HepG2 (cell line): ENCODE results near the gene PAFAH1B2. TPM values are rescaled to one million over a fixed set of nuclear protein-coding genes. Genes with fewer than 3 reads are reported as not detected.

Experiments
- ATAC-seq: fragments of 200-7000 bp; cut with Tn5 transposase; 3 replicates; pipeline ENCODE4 v1.9.1; 2020; ENCODE audit warnings: mild to moderate bottlenecking, moderate library complexity
- BruUV-seq: library from RNA; stranded (reverse); fragments of 400-500 nt; replicated peaks from 2 replicates; lab custom pipeline; 2021; lab: Mats Ljungman, UMichigan
- CTCF ChIA-PET: fragments of 300-600 bp; formaldehyde crosslinking; extraction: SDS; loops from one replicate; lab custom pipeline; 2021; ENCODE audit warnings: low total read pairs, inconsistent platforms, low intra/inter-chr PET ratio; lab: Yijun Ruan, JAX
- POLR2A ChIA-PET: fragments of 350-600 bp; sonication (Branson Sonifier 250); formaldehyde crosslinking; loops from one replicate; lab custom pipeline; 2020; ENCODE audit warnings: antibody characterized with exemption, inconsistent platforms; lab: Yijun Ruan, JAX
- DNase-seq: peaks from one replicate; pipeline ENCODE4 v3.0.0-alpha.2; 2015; ENCODE audit warnings: low spot score
- FAIRE-seq: peaks from 3 replicates; lab custom pipeline; 2011; peaks lifted over from hg19 to GRCh38; lab: Jason Lieb, UNC
- H2AFZ ChIP-seq: one replicate; pipeline ENCODE4 v1.6.1; 2011; ENCODE audit warnings: low read length, inconsistent platforms
- H3K27ac ChIP-seq: fragments of 300-600 bp; 3 replicates; pipeline ENCODE4 v1.8.0; 2011; ENCODE audit warnings: mixed run types, mild to moderate bottlenecking, mixed read lengths, low read length, inconsistent platforms; ENCODE audit not compliant: insufficient read depth; ENCODE audit errors: extremely low read length
- H3K27me3 ChIP-seq, 2 experiments: fragments of 200-600 bp in 1 of 2; 2 replicates in 1 of 2; 3 replicates in 1 of 2; pipeline versions ENCODE4 v1.6.0 to v1.8.0; 2011; ENCODE audit warnings: low read length in 2 of 2, mild to moderate bottlenecking in 2 of 2, moderate library complexity in 2 of 2, inconsistent platforms in 1 of 2; ENCODE audit not compliant: insufficient read depth in 2 of 2, control insufficient read depth in 1 of 2
- H3K36me3 ChIP-seq, 2 experiments: fragments of 200-600 bp in 1 of 2; replicated peaks in 1 of 2; 2 replicates in 1 of 2; 3 replicates in 1 of 2; pipeline versions ENCODE4 v1.5.1 to v1.8.0; 2011; ENCODE audit warnings: low read length in 2 of 2, inconsistent platforms in 1 of 2; ENCODE audit not compliant: insufficient read depth in 2 of 2, control insufficient read depth in 1 of 2
- H3K4me1 ChIP-seq: 2 replicates; pipeline ENCODE4 v1.5.1; 2012; ENCODE audit warnings: low read length, inconsistent platforms; ENCODE audit not compliant: insufficient read depth
- H3K4me2 ChIP-seq: 2 replicates; pipeline ENCODE4 v1.6.0; 2011; ENCODE audit warnings: low read depth, low read length, inconsistent platforms
- H3K4me3 ChIP-seq, 3 experiments: fragments of 200-600 bp in 1 of 3; sonication (generic), shearing (Covaris generic) in 1 of 3; replicated peaks in 1 of 3; 2 replicates each; pipeline ENCODE4 v1.5.1; 2011 to 2016; ENCODE audit warnings: low read length in 3 of 3, inconsistent platforms in 2 of 3, low read depth in 2 of 3, mild to moderate bottlenecking in 2 of 3, control low read depth in 1 of 3, mixed read lengths in 1 of 3; ENCODE audit not compliant: insufficient read depth in 1 of 3
- H3K79me2 ChIP-seq: one replicate; pipeline ENCODE4 v1.6.1; 2011; ENCODE audit warnings: low read length, inconsistent platforms; ENCODE audit not compliant: insufficient read depth
- H3K9ac ChIP-seq: 2 replicates; pipeline ENCODE4 v1.6.0; 2011; ENCODE audit warnings: mild to moderate bottlenecking, low read depth, low read length, inconsistent platforms; ENCODE audit not compliant: insufficient read depth
- H3K9me3 ChIP-seq: 2 replicates; pipeline ENCODE4 v1.5.1; 2012; ENCODE audit warnings: mild to moderate bottlenecking, low read length
- H4K20me1 ChIP-seq: 2 replicates; pipeline ENCODE4 v1.6.0; 2011; ENCODE audit warnings: inconsistent platforms, mild to moderate bottlenecking, low read length, moderate library complexity; ENCODE audit not compliant: insufficient read depth
- ATF1 ChIP-seq: IDR thresholded peaks from 2 replicates; pipeline ENCODE4 v1.6.1; 2016; ENCODE audit warnings: mild to moderate bottlenecking, control low read depth
- ATM ChIP-seq: fragments of 450-650 bp; IDR thresholded peaks from 2 replicates; pipeline ENCODE4 v1.7.1; 2017; ENCODE audit warnings: mild to moderate bottlenecking, borderline replicate concordance
- CENPX ChIP-seq: sonication (generic); formaldehyde crosslinking; IDR thresholded peaks from 2 replicates; pipeline ENCODE4 v1.9.0; 2021; ENCODE audit warnings: mild to moderate bottlenecking, missing genetic modification reagents, moderate library complexity
- ETS1 ChIP-seq: sonication (generic); formaldehyde crosslinking; IDR thresholded peaks from 2 replicates; pipeline ENCODE4 v1.4.0; 2020; ENCODE audit warnings: missing genetic modification reagents
- FLYWCH1 ChIP-seq: sonication (generic); formaldehyde crosslinking; IDR thresholded peaks from 2 replicates; pipeline ENCODE4 v1.8.1; 2023; ENCODE audit warnings: mild to moderate bottlenecking, missing genetic modification reagents
- JARID2 ChIP-seq: sonication (generic); formaldehyde crosslinking; IDR thresholded peaks from 2 replicates; pipeline ENCODE4 v1.8.1; 2023; ENCODE audit warnings: missing genetic modification reagents, inconsistent platforms; ENCODE audit not compliant: insufficient replicate concordance
- KDM1A ChIP-seq: IDR thresholded peaks from 2 replicates; pipeline ENCODE4 v1.6.1; 2016; ENCODE audit warnings: missing compliant biosample characterization
- MYC ChIP-seq: sonication (generic); formaldehyde crosslinking; IDR thresholded peaks from 2 replicates; pipeline ENCODE4 v1.9.0; 2021; ENCODE audit warnings: missing genetic modification reagents, borderline replicate concordance
- SRSF4 ChIP-seq: fragments of 200-400 bp; formaldehyde crosslinking; IDR thresholded peaks from one replicate; pipeline ENCODE4 v1.6.1; 2018; ENCODE audit warnings: mild to moderate bottlenecking, low read depth, low read length, moderate library complexity; ENCODE audit not compliant: poor library complexity, severe bottlenecking
- TAF15 ChIP-seq: fragments of 200-400 bp; formaldehyde crosslinking; IDR thresholded peaks from one replicate; pipeline ENCODE4 v1.6.1; 2018; ENCODE audit warnings: mild to moderate bottlenecking, low read depth, low read length; ENCODE audit not compliant: poor library complexity, severe bottlenecking
- ZNF3 ChIP-seq: IDR thresholded peaks from 2 replicates; pipeline ENCODE4 v1.7.0; 2017; ENCODE audit warnings: inconsistent platforms
- ZNF446 ChIP-seq: sonication (generic); formaldehyde crosslinking; IDR thresholded peaks from 2 replicates; pipeline ENCODE4 v1.5.0; 2020; ENCODE audit warnings: mild to moderate bottlenecking, missing genetic modification reagents
- ZNF557 ChIP-seq: sonication (generic); formaldehyde crosslinking; IDR thresholded peaks from 2 replicates; pipeline ENCODE4 v1.4.0; 2020; ENCODE audit warnings: missing genetic modification reagents
- ZNF7 ChIP-seq: IDR thresholded peaks from 2 replicates; pipeline ENCODE4 v1.6.1; 2016; ENCODE audit warnings: missing biosample characterization, missing genetic modification reagents
- ZNF713 ChIP-seq: sonication (generic); formaldehyde crosslinking; IDR thresholded peaks from 2 replicates; pipeline ENCODE4 v1.4.0; 2020; ENCODE audit warnings: mild to moderate bottlenecking, missing genetic modification reagents
- WGBS: methylation state at CpG from one replicate; pipeline ENCODE4 v1.1.6; 2017; ENCODE audit warnings: low lambda C conversion rate; 5-methylcytosine and 5-hydroxymethylcytosine counted together
- in situ Hi-C: cut with HindIII; loops from 2 replicates; pipeline ENCODE4 v1.10.0; 2017; ENCODE audit warnings: low pct_unique_long_range_greater_than_20kb; ENCODE audit not compliant: extremely low pct_ligation_motif_present
- intact Hi-C: fragments of 100-400 bp; cut with micrococcal nuclease; formaldehyde crosslinking; loops from one replicate; pipeline ENCODE4 v1.10.0; 2022; ENCODE audit not compliant: unreplicated experiment
- polyA plus RNA-seq, 8 experiments: library from polyadenylated mRNA; depleted of rRNA in 3 of 8; stranded (reverse) in 7 of 8; unstranded in 1 of 8; fragments of >200 nt; fragmentation: Illumina TruSeq in 4 of 8; extraction: Trizol in 4 of 8; gene quantifications; 2 replicates each; pipeline versions ENCODE4 v1.2.1 to v1.2.3, GENCODE V29; 2011 to 2016; ENCODE audit warnings: low read depth in 4 of 8, missing spikeins in 1 of 8, mixed read lengths in 1 of 8; ENCODE audit not compliant: insufficient read depth in 1 of 8
- total RNA-seq, 5 experiments: library from RNA; depleted of rRNA; stranded (reverse); fragments of >200 nt; fragmentation: Illumina TruSeq; extraction: Trizol; gene quantifications; 2 replicates each; pipeline ENCODE4 v1.2.3, GENCODE V29; 2016; ENCODE audit warnings: low read depth in 1 of 5
- TF ChIP-seq, protein P1 (sequence below): sonication (generic); formaldehyde crosslinking; IDR thresholded peaks from 2 replicates; pipeline ENCODE4 v1.8.0; 2022; ENCODE audit warnings: missing genetic modification reagents, mild to moderate bottlenecking, borderline replicate concordance
- TF ChIP-seq, protein P2 (sequence below): sonication (generic); formaldehyde crosslinking; IDR thresholded peaks from 2 replicates; pipeline ENCODE4 v1.5.0; 2020; ENCODE audit warnings: missing genetic modification reagents
- TF ChIP-seq, protein P3 (sequence below): sonication (generic); formaldehyde crosslinking; IDR thresholded peaks from 2 replicates; pipeline ENCODE4 v1.5.1; 2020; ENCODE audit warnings: mild to moderate bottlenecking, missing genetic modification reagents, moderate library complexity

PAFAH1B2 gene
- total and polyA plus RNA-seq, 2 of the 13 experiments (the other 11 are each of a cell fraction or from before 2014, with no cell fraction given) = 28.8 to 104 TPM

DNA sequence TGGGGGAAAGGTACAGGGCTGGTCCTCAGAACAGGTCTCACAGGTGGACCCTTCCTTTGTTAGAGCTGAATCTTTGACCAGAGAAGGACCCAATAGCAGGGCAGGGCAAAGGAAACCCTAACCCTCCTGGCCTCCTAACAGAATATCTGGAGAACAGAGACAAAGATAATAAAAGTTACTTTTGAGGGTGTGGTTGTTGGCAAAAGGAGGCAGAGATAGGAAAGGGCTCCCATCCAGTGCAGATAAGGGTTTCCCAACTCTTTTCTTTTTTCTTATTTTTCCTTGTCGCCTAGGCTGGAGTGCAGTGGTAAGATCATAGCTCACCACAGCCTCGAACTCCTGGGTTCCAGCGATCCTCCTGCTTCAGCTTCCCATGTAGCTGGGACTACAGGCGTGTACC lies 75.9 kb downstream of the PAFAH1B2 start (continued):
- TF ChIP-seq, protein P1, sequence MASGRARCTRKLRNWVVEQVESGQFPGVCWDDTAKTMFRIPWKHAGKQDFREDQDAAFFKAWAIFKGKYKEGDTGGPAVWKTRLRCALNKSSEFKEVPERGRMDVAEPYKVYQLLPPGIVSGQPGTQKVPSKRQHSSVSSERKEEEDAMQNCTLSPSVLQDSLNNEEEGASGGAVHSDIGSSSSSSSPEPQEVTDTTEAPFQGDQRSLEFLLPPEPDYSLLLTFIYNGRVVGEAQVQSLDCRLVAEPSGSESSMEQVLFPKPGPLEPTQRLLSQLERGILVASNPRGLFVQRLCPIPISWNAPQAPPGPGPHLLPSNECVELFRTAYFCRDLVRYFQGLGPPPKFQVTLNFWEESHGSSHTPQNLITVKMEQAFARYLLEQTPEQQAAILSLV (CRISPR knock-in tag) = no peak
- TF ChIP-seq ATF1 (CRISPR knock-in tag) = no peak

GRCh38 chr11:117220568-117220967 lies 76.5 kb downstream of the PAFAH1B2 start:
- CTCF ChIA-PET = no interaction called here
- no peaks in the 10 kb centered on the region for H3K9me3 ChIP-seq
- H3K27me3 ChIP-seq = no peaks in the 10 kb centered on the region
- H3K4me1 ChIP-seq = peaks cover 16% of the 10 kb centered on the region
- no peaks in the 10 kb centered on the region for H4K20me1 ChIP-seq
- WGBS = 95% methylated on average over 9 of the region's 9 CpGs
- in situ Hi-C loops = loop anchor here (5.0 kb wide), 1 partner anchor 38 kb away; no protein-coding TSS in a partner anchor
- no peak overlapping the region for H3K4me2 ChIP-seq
- POLR2A ChIA-PET = no interaction called here
- FAIRE-seq = no peak
- H3K4me3 ChIP-seq = no peak overlapping the region
- no peak for ATAC-seq
- intact Hi-C loops = loop anchor here (10.0 kb wide), 1 partner anchor 116 kb away; no protein-coding TSS in a partner anchor
- H3K9ac ChIP-seq = no peak overlapping the region
- no peaks in the 10 kb centered on the region for H3K79me2 ChIP-seq
- H2AFZ ChIP-seq = no peak overlapping the region
- no peak overlapping the region for H3K27ac ChIP-seq
- BruUV-seq = no TSS peak
- H3K36me3 ChIP-seq = peaks cover 0 to 20% of the 10 kb centered on the region in 2 experiments; a peak in 2 of 5 replicates
- no peak for DNase-seq
- TF ChIP-seq ATM (no peak), JARID2 (no peak), TAF15 (no peak), ZNF3 (CRISPR knock-in tag) (no peak), MYC (CRISPR knock-in tag) (no peak), FLYWCH1 (CRISPR knock-in tag) (no peak), CENPX (CRISPR knock-in tag) (no peak), ZNF446 (CRISPR knock-in tag) (no peak), ETS1 (CRISPR knock-in tag) (no peak), SRSF4 (no peak), ZNF713 (no peak), ZNF7 (CRISPR knock-in tag) (no peak), ZNF557 (CRISPR knock-in tag) (no peak), KDM1A (CRISPR knock-in tag) (no peak)
- TF ChIP-seq, protein P2, sequence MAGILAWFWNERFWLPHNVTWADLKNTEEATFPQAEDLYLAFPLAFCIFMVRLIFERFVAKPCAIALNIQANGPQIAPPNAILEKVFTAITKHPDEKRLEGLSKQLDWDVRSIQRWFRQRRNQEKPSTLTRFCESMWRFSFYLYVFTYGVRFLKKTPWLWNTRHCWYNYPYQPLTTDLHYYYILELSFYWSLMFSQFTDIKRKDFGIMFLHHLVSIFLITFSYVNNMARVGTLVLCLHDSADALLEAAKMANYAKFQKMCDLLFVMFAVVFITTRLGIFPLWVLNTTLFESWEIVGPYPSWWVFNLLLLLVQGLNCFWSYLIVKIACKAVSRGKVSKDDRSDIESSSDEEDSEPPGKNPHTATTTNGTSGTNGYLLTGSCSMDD (CRISPR knock-in tag) = no peak
- TF ChIP-seq, protein P3, sequence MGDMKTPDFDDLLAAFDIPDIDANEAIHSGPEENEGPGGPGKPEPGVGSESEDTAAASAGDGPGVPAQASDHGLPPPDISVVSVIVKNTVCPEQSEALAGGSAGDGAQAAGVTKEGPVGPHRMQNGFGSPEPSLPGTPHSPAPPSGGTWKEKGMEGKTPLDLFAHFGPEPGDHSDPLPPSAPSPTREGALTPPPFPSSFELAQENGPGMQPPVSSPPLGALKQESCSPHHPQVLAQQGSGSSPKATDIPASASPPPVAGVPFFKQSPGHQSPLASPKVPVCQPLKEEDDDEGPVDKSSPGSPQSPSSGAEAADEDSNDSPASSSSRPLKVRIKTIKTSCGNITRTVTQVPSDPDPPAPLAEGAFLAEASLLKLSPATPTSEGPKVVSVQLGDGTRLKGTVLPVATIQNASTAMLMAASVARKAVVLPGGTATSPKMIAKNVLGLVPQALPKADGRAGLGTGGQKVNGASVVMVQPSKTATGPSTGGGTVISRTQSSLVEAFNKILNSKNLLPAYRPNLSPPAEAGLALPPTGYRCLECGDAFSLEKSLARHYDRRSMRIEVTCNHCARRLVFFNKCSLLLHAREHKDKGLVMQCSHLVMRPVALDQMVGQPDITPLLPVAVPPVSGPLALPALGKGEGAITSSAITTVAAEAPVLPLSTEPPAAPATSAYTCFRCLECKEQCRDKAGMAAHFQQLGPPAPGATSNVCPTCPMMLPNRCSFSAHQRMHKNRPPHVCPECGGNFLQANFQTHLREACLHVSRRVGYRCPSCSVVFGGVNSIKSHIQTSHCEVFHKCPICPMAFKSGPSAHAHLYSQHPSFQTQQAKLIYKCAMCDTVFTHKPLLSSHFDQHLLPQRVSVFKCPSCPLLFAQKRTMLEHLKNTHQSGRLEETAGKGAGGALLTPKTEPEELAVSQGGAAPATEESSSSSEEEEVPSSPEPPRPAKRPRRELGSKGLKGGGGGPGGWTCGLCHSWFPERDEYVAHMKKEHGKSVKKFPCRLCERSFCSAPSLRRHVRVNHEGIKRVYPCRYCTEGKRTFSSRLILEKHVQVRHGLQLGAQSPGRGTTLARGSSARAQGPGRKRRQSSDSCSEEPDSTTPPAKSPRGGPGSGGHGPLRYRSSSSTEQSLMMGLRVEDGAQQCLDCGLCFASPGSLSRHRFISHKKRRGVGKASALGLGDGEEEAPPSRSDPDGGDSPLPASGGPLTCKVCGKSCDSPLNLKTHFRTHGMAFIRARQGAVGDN (CRISPR knock-in tag) = no peak
